HCT116 (cell line): Measurements from ENCODE around the gene FAAP24. TPM values are rescaled to one million over a fixed set of nuclear protein-coding genes. Genes with fewer than 3 reads are reported as not detected.
"Not testable (repeated sequence)": the region's sequence is repeated elsewhere in the genome, so short reads cannot be mapped to it uniquely, and the experiment has no call there.

Experiments used
- ATAC-seq: fragments of 200-7000 bp; cut with Tn5 transposase; 2 replicates; pipeline ENCODE4 v1.9.1; 2020; ENCODE audit warnings: mild to moderate bottlenecking, moderate library complexity
- BruUV-seq: library from RNA; stranded (reverse); fragments of 400-500 nt; replicated peaks from 2 replicates; lab custom pipeline; 2021; lab: Mats Ljungman, UMichigan
- CTCF ChIA-PET: fragments of 300-600 bp; sonication (Branson Sonifier 250); formaldehyde crosslinking; loops from one replicate; lab custom pipeline; 2021; ENCODE audit warnings: antibody characterized with exemption; lab: Charles Lee
- POLR2A ChIA-PET: fragments of 300-600, 350-600 bp; sonication (Branson Sonifier 250); formaldehyde crosslinking; loops from one replicate; lab custom pipeline; 2021; ENCODE audit warnings: antibody characterized with exemption; lab: Charles Lee
- RAD21 ChIA-PET, 2 experiments: fragments of 300-600 bp; sonication (Branson Sonifier 250); formaldehyde crosslinking; loops; one replicate each; lab custom pipeline; 2023; ENCODE audit warnings: low total read pairs in 2 of 2; ENCODE audit not compliant: uncharacterized antibody in 2 of 2, unreplicated experiment in 2 of 2, low non-redundant PET in 1 of 2; lab: Charles Lee
- DNase-seq: peaks from one replicate; pipeline ENCODE4 v3.0.0-alpha.2; 2010; ENCODE audit warnings: low read depth, low spot score
- H2AFZ ChIP-seq: fragments of 200-600 bp; shearing (Covaris generic), sonication (generic); 2 replicates; pipeline ENCODE4 v1.6.1; 2017; ENCODE audit warnings: low read depth, mixed run types, mixed read lengths, antibody characterized with exemption, low read length; ENCODE audit not compliant: poor library complexity, severe bottlenecking
- H3K27ac ChIP-seq: 2 replicates; pipeline ENCODE4 v1.5.1; 2012; ENCODE audit warnings: low read depth, low read length
- H3K27me3 ChIP-seq: fragments of 200-600 bp; sonication (generic); 2 replicates; pipeline ENCODE4 v1.6.1; 2016; ENCODE audit warnings: mixed run types, low read length, mixed read lengths; ENCODE audit not compliant: insufficient read depth
- H3K36me3 ChIP-seq, 2 experiments: fragments of 200-500 bp in 1 of 2; fragments of 200-600 bp in 1 of 2; sonication (Bioruptor generic) in 1 of 2; sonication (generic) in 1 of 2; 2 replicates each; pipeline versions ENCODE4 v1.5.1 to v1.6.1; 2014 to 2016; ENCODE audit warnings: low read length in 2 of 2, inconsistent platforms in 1 of 2, mixed read lengths in 1 of 2, mixed run types in 1 of 2; ENCODE audit not compliant: insufficient read depth in 2 of 2, control insufficient read depth in 1 of 2
- H3K4me1 ChIP-seq, 2 experiments: fragments of 200-600 bp in 1 of 2; sonication (generic) in 1 of 2; 2 replicates each; pipeline versions ENCODE4 v1.5.1 to v1.6.1; 2012 to 2017; ENCODE audit warnings: low read length in 2 of 2, inconsistent platforms in 1 of 2, mild to moderate bottlenecking in 1 of 2, mixed read lengths in 1 of 2, mixed run types in 1 of 2, moderate library complexity in 1 of 2; ENCODE audit not compliant: insufficient read depth in 2 of 2, control insufficient read depth in 1 of 2
- H3K4me2 ChIP-seq: fragments of 200-600 bp; sonication (generic); 2 replicates; pipeline ENCODE4 v1.6.1; 2017; ENCODE audit warnings: mixed run types, low read length, mixed read lengths
- H3K4me3 ChIP-seq, 2 experiments: fragments of 200-600 bp in 1 of 2; sonication (generic) in 1 of 2; replicated peaks in 1 of 2; 2 replicates each; pipeline ENCODE4 v1.5.1; 2011 to 2016; ENCODE audit warnings: low read length in 2 of 2, control low read depth in 1 of 2, low read depth in 1 of 2, mild to moderate bottlenecking in 1 of 2, mixed read lengths in 1 of 2, mixed run types in 1 of 2
- H3K79me2 ChIP-seq: fragments of 200-600 bp; sonication (generic); 2 replicates; pipeline ENCODE4 v1.6.1; 2017; ENCODE audit warnings: mild to moderate bottlenecking, mixed run types, low read length, moderate library complexity, mixed read lengths; ENCODE audit not compliant: insufficient read depth
- H3K9ac ChIP-seq: fragments of 200-600 bp; sonication (generic); 2 replicates; pipeline ENCODE4 v1.6.1; 2016; ENCODE audit warnings: low read length, mixed read lengths
- H3K9me2 ChIP-seq: fragments of 200-600 bp; sonication (generic), shearing (Covaris generic); 2 replicates; pipeline ENCODE4 v1.6.1; 2017; ENCODE audit warnings: mixed run types, mild to moderate bottlenecking, moderate library complexity; ENCODE audit not compliant: insufficient read depth
- H3K9me3 ChIP-seq, 2 experiments: fragments of 200-500 bp in 1 of 2; fragments of 200-600 bp in 1 of 2; sonication (Bioruptor generic) in 1 of 2; sonication (generic) in 1 of 2; 2 replicates each; pipeline ENCODE4 v1.6.1; 2014 to 2017; ENCODE audit warnings: low read length in 2 of 2, mixed read lengths in 2 of 2, inconsistent platforms in 1 of 2, low read depth in 1 of 2, mild to moderate bottlenecking in 1 of 2, mixed run types in 1 of 2, moderate library complexity in 1 of 2; ENCODE audit not compliant: control insufficient read depth in 1 of 2, insufficient read depth in 1 of 2
- H4K20me1 ChIP-seq: fragments of 200-600 bp; sonication (generic), shearing (Covaris generic); 2 replicates; pipeline ENCODE4 v1.6.1; 2017; ENCODE audit warnings: mixed run types, mild to moderate bottlenecking, moderate library complexity; ENCODE audit not compliant: insufficient read depth
- ATF3 ChIP-seq: IDR thresholded peaks from 2 replicates; pipeline ENCODE4 v1.6.1; 2012
- EGR1 ChIP-seq: IDR thresholded peaks from 2 replicates; pipeline ENCODE4 v1.6.1; 2012; ENCODE audit warnings: low read depth
- FOSL1 ChIP-seq: IDR thresholded peaks from 2 replicates; pipeline ENCODE4 v1.6.1; 2012; ENCODE audit warnings: low read depth
- JUND ChIP-seq: IDR thresholded peaks from 2 replicates; pipeline ENCODE4 v1.6.1; 2012
- MAX ChIP-seq: IDR thresholded peaks from 2 replicates; pipeline ENCODE4 v1.6.1; 2012
- POLR2A ChIP-seq: IDR thresholded peaks from 2 replicates; pipeline ENCODE4 v1.7.0; 2011; ENCODE audit warnings: borderline replicate concordance; ENCODE audit not compliant: insufficient read depth, insufficient read length; ENCODE audit errors: extremely low read depth
- RAD21 ChIP-seq: IDR thresholded peaks from 2 replicates; pipeline ENCODE4 v1.6.1; 2012; ENCODE audit warnings: low read depth, mild to moderate bottlenecking
- SP1 ChIP-seq: IDR thresholded peaks from 2 replicates; pipeline ENCODE4 v1.6.1; 2012; ENCODE audit warnings: low read depth
- SRF ChIP-seq: IDR thresholded peaks from 2 replicates; pipeline ENCODE4 v1.6.1; 2012; ENCODE audit warnings: low read depth
- YY1 ChIP-seq: IDR thresholded peaks from 2 replicates; pipeline ENCODE4 v1.6.1; 2011; ENCODE audit warnings: low read length, low read depth, moderate library complexity, mild to moderate bottlenecking; ENCODE audit not compliant: insufficient replicate concordance; ENCODE audit errors: extremely low read depth
- intact Hi-C: fragments of 100-400 bp; cut with micrococcal nuclease; formaldehyde crosslinking; loops from 2 replicates; pipeline ENCODE4 v1.10.0; 2022
- total RNA-seq: library from RNA; stranded (reverse); gene quantifications from one replicate; pipeline ENCODE4 v1.2.1, GENCODE V29; 2021; ENCODE audit not compliant: unreplicated experiment

Gene FAAP24
- total RNA-seq, 1 experiment from 2014 or later, result 4.9 TPM

GRCh38 chr19:33008738-33009137 lies 36.7 kb downstream of the FAAP24 start:
- CTCF ChIA-PET, result no interaction called here
- Histone ChIP-seq H3K4me1 (peaks cover 0 to 13% of the 10 kb centered on the region in 2 experiments; a peak in 3 of 4 replicates), H3K27ac (no peak overlapping the region), H3K9me3 (no peaks in the 10 kb centered on the region), H3K79me2 (no peaks in the 10 kb centered on the region), H3K27me3 (no peaks in the 10 kb centered on the region), H3K9me2 (no peaks in the 10 kb centered on the region), H3K4me2 (no peak overlapping the region), H3K4me3 (no peak overlapping the region), H2AFZ (no peak overlapping the region), H4K20me1 (no peaks in the 10 kb centered on the region), H3K9ac (no peak overlapping the region), H3K36me3 (peaks cover 5 to 20% of the 10 kb centered on the region in 2 experiments; a peak in 3 of 4 replicates)
- POLR2A ChIA-PET, result no interaction called here
- no TSS peak for BruUV-seq
- RAD21 ChIA-PET, result no interaction called here
- DNase-seq, result no peak
- TF ChIP-seq MAX, result no peak
- no peak for TF ChIP-seq FOSL1
- no peak for TF ChIP-seq POLR2A
- TF ChIP-seq ATF3, result no peak
- TF ChIP-seq SP1, result no peak
- TF ChIP-seq EGR1, result no peak
- no peak for TF ChIP-seq RAD21
- no peak for TF ChIP-seq JUND
- no peak for TF ChIP-seq SRF
- no peak for TF ChIP-seq YY1
- TF ChIP-seq, all 23 proteins: peak for 0
- intact Hi-C loops, result no loop called here
- no peak for ATAC-seq

GRCh38 chr19:33010891-33011290 lies 38.8 kb downstream of the FAAP24 start:
- BruUV-seq, RAD21 ChIA-PET, intact Hi-C loops, H3K27me3 ChIP-seq, ATAC-seq, CTCF ChIA-PET, H3K9me3 ChIP-seq, POLR2A ChIA-PET, DNase-seq, H3K4me2 ChIP-seq, H4K20me1 ChIP-seq, H3K9ac ChIP-seq, H3K27ac ChIP-seq, H3K79me2 ChIP-seq, H3K4me1 ChIP-seq, H3K9me2 ChIP-seq, H2AFZ ChIP-seq, H3K4me3 ChIP-seq: not testable (repeated sequence)
- peaks cover 5 to 20% of the 10 kb centered on the region in 2 experiments; a peak in 3 of 4 replicates for H3K36me3 ChIP-seq
